Glomerular visceral epithelial cell (primary cell): ENCODE measurements around the gene ZNF683.
"Not testable (repeated sequence)": the region's sequence is repeated elsewhere in the genome, so short reads cannot be mapped to it uniquely, and the experiment has no call there.

ENCODE experiments used
- DNase-seq: peaks from one replicate; pipeline ENCODE4 v3.0.0-alpha.2; 2016; ENCODE audit errors: extremely low spot score

The ZNF683 gene

DNA sequence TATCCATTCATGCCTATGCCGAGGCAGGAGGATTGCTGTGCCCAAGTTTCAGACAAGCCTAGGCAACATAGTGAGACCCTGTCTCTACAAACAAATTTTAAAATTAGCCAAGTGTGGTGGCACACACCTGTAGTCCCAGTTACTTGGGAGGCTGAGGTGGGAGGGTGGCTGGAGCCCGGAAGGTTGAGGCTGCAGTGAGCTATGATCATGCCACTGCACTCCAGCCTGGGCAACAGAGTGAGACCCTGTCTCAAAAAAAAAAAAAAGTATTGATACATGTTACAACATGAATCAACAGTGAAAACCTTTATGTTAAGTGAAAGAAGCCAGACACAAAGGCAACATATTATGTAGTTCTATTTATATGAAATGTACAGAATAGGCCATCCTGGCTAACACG is 12.5 kb upstream of the ZNF683 start:
- DNase-seq = not testable (repeated sequence)

DNA sequence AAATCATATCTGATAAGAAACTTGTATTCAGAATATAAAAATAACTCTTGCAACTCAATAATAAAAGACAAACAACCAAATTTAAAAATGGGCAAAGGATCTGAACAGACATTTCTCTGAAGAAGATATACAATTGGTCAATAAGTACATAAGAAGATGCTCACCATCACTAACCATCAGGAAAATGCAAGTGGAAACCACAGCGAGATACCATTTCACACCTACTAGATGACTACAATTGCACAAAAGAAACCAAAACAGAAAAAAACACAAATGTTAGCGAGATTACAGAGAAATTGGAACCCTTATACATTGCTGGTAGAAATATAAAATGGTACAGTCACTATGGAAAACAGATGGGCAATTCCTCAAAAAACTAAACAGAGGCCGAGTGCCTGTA is 11.5 kb upstream of the ZNF683 start:
- DNase-seq = no peak

DNA sequence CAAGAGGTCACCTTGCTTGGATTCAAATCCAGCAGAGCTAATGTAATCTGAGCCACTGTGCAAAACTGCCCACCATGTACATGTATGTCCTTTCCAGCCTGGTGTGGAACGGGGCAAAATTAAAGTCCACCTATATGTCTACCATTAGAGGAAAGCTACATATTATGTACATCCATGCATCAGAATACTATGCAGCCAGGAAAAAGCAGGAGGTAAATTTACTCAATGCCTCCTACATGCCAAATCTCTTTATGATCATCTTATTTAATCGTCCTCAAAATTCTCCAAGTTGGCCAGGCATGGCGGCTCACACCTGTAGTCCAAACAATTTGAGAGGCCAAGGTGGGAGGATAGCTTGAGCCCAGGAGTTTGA is 6.3 kb upstream of the ZNF683 start:
- DNase-seq = no peak

DNA sequence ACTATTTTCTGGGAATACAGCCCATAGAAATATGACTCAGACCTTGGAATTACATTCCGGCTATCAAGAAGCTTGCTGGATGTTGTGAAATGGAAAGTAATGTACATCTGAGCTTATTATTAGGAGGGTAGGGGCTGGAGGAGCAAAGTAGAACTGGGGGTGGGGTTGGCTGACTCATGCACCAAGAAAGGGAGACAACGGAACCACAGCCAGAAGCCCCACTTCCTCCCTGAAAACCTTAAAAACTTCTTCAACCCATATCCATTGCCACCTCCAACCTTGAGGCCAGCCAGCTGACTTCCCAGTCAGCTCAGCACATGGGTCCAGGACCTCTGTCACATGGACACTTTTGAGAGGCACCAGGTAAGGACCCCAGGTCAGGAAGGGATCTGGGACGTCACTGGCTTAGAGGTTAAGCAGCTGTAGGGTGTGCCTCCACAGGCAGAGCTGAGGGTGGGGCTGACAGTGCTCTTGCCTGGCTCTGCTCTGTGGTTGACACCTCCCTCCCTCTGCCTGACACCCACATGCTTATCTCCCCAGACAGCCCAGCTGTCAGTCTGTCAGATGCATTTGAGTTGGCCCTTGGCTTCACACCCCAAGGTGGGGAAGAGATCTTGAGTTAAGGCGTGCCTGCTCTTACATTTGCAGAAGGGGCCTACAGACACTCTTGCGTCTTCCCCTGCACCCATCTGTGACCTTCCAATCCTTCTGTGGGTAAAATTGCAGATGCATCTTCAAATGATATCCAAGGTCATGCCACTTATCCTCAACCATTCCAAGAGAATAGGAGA is 5.7 kb upstream of the ZNF683 start:
- DNase-seq = peak; percentile 87

DNA sequence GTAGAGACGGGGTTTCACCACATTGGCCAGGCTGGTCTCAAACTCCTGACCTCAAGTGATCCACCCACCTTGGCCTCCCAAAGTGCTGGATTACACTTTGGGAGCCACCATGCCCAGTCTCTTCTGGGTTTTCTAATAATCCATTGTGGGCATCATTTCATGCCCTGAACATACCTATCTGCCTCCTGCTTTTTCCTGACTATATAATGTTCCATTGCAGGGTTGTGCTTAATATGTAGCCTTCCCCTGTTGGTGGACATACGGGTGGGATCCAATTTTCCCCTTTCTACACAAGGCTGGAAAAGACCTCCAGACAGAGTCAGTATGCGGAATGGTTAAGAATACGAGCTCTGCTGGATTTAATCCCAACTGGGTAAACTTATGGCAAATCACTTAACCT is 3.5 kb upstream of the ZNF683 start:
- no peak for DNase-seq

DNA sequence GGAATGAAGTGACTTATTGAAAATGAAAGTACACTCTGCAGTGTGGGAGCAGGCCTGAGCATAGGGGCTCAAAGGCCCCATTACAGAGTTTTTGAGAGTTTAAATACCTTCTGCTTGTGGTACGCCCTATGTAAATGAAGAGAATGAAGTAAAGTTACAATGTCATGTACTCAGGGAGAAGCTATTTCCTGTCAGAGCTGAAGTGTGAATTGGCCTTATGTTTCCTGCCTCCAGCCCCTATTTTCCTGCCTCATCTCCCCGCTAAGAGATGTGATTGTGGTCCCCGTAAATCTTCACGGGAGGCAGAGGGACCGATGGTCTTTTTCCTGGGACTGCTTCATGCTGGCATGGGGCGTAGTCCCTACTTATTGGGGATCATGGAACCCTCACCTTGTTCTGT is 2.5 kb upstream of the ZNF683 start:
- DNase-seq = no peak

DNA sequence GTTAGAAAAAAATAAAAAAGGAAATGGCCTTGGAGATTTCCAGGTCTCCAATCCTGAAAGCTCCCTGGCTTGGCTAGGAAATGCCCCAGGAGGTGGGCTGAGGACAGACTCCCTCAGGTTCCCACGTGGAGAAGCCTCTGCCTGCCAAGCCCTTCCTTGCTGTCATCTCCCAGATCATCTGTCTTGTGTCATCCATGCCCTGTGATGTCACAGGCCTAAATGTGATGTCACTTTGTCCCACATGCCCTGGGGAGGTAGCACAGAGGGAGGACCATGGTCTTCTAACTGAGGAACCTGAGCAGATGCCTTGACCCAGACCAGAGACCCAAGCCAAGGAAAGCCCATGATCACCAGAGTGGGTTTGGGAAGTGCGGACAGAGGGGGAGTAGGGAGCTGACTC is 1.8 kb upstream of the ZNF683 start:
- DNase-seq = not testable (repeated sequence)

DNA sequence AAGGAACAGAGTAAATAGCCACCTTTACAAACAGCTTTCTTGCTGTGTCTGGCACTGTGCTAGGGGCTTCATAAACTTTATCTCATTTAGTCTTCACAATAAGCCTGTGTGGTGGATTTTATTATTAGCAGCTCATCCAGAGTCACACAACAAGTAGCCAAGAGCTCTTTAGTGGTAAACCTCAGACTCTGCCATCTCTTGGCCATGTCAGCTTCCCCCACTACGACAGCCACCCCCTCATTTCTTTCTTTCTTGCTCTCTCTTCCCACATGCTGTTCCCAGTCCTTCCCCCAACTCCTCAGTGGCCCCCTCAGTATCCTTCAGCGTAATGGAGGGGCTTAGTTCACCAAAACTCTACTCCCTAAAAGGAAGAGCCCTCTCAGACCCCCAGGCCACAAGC is 1.2 kb upstream of the ZNF683 start:
- DNase-seq = no peak

DNA sequence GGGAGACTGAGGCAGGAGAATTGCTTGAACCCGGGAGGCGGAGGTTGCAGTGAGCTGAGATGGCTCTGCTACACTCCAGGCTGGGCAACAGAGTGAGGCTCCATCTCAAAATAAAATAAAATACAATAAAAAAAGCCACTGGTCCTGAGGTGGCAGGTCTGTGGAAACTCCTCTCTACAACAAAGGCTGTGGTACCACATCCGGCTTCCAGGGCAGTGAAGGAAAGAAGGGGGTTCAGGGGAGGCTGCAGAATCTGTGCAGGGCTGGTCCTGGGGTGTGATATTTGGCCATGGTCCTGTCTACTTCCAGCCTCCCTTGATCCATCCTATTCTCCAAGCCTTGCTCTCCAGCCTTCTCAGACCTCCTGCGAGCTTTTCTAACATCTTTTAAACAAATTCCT is 731 bp upstream of the ZNF683 start:
- DNase-seq = no peak

DNA sequence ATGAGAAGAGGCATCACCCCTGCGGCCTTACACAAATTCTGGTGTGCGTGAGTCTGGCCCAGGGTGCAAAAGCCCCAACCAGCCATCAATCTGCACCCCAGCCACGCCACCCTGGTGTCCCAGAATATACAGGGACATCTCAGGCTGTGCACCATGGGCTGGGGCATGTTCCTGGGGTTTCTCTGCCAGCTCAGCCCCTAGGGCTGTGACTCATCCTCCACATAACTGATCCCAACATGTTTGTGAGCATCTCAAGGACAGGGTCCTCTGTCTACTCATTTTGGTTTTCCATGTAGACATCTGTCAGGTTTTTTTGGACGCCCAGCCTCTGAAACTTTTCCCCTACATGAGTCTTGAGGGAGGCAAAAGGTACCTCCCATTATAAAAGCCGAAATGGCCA is 511 bp downstream of the ZNF683 start:
- DNase-seq = no peak

DNA sequence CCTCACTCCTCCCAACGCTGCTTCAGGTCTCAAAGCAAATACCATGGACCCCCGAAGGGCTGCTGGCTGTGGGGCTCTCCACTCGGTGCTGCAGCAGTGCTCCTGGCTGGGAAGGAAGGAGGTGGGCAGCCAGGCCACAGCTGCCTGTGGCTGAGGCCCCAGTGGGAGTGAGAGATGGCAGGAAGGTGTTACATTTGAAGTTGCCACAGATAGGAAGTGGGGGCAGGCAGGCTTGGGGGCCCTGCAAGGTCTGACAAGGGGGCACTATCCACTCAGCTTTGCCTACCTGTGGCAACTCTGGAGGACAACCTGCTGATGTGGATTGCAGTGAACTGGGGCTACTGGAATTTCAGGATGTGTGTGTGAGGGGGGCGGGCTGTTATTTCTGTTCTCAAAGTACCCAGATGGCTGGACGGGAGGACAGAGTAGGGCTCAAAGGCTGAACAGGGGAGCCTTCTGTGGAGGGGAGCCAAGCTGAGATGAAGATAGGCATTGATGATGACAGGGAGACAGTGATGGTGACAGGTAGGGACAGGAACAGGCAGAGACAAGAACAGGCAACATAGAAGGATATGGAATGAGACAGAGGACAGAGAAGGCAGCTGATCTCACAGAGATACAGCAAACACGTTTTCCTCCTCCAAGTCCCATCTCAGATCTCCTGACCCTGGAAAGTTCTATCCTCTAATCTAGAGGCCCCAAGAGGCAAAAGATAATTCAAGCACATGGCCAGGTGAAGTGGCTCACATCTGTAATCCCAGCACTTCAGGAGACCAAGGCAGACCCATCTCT is 1.8 kb downstream of the ZNF683 start:
- no peak for DNase-seq

DNA sequence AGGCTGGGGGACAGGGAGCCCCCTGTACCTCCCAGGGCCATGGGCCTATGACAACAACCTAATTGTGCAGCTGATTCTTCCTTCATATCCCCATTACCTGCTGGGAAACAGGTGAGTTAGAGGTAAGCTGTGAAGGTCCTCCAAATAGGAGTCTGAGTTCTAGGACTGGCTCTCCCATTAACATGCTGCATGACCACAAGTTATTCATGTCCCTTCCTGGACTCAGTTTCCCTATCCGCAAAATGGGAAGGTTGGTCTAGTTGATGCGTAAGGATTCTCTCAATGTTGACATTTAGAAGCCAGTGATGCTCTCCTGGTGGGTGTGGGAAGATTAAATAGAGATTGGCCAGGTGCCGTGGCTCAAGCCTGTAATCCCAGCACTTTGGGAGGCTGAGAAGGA is 4.1 kb downstream of the ZNF683 start:
- DNase-seq = no peak

DNA sequence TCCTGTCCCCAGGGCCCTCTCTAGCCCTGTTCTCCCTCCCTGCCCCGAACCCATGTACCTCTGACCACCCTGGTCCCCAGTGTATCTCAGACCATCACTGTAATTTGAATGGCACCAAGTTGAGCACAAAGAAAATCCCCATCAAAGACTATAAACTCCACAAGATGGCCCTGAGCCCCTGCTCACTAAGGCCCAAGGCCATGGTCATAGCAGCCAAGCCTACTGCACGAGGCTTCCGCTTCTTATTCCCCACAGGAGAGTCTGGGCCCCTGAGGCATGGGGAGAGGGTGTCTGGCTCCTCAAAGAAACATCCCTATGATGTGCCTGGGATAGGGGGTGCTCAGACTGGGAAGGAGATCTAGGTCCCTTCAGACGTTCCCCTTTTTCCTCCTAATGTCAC is 4.5 kb downstream of the ZNF683 start:
- no peak for DNase-seq

DNA sequence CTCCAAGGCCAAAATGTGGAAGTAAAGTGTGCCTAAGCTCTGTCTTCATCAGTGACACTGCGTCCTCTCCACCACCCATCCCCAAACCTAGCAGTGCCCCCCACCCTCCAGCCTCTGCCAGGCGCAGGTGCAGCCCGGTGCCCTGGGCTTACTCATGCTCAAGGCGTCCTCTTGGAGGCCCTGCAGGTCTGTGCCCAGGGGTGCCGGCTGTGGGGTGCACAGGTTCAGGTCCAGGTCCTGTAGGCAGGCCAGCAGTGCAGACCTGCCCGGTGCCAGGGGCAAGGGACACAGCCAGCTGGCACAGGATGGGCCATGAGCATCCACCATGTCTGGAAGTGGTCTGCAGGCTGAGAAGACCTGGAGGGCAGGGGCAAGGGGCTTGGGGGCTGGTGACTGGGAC is 5.1 kb downstream of the ZNF683 start:
- no peak for DNase-seq

DNA sequence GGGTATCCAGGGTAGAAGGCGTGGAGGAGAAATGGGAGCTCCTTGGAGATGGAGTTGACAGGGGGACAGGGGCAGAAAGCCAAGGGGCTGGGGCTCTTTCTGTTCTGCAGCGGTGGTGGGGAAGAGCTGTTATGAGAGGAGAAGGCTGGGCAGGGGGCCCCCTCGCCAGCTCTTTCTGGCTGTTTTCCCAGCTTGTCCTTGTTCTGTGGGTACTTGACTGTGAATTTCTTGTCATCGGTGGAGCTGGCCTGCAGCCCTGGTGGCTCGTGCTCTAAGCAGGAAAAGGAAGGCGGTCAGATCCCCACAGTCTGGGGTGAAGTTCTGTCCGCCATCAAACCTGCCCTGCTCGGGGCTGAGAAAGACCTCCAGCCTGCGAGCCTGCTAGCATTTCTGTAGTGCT is 7.6 kb downstream of the ZNF683 start:
- DNase-seq = no peak

DNA sequence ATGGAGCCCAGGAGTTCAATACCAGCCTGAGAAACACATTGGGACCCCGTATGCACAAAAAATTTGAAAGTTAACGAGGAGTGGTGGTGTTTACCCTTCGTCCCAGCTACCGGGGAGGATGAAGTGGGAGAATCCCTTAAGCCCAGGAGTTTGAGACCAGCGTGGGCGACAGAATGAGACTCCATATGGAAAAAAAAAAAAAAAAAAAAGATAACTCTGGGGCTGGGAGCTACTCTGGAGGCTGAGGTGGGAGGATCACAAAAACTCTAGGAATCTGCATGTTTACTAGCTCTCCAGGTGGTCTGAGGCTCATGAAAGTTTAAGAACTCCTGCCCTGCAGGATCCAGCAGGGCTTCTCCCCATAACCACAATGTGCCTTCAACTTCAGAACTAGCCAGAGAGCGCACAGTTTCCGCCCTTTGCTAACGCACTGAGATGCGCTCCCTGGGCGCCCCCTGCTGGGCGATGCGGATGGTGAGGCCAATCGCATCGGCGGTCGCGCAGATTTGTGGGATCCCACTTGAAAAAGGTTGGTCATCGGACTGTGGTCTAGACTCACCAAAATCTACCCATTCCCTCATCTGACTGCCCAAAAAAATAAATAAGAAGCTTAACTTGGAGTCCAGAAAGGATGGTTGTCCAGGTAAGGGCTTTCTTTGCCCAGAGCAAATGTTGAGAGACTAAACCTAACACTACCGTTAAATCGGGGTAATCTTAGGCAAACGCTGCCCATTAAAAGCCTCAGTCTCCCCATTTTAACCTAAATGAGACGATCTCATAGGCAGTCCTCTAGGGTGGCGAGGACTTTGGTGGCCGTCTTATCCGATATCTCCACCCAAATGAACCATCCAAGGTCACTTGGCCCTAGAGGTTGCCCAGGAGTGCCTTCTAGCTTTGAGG is 8.8 kb downstream of the ZNF683 start:
- DNase-seq = peak; percentile 64

DNA sequence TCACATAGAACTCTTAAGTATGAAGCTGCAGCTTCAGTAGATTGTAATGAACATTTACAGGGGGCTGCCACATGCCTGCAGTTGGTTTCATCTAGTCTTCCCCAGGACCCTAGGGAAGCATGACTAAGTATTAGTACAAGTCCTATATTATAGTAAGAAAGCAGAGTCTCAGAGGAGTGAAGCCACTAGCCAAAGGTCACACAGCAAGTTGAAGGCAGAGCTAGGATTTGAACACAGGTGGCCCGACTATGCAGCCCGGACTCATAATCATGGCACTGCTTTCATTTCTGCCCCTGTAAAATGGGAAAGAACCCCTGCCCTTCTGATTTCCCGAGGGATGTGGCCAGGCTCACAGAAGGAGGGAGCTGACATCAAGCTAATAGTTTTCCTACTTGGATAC is 10.2 kb downstream of the ZNF683 start:
- no peak for DNase-seq

DNA sequence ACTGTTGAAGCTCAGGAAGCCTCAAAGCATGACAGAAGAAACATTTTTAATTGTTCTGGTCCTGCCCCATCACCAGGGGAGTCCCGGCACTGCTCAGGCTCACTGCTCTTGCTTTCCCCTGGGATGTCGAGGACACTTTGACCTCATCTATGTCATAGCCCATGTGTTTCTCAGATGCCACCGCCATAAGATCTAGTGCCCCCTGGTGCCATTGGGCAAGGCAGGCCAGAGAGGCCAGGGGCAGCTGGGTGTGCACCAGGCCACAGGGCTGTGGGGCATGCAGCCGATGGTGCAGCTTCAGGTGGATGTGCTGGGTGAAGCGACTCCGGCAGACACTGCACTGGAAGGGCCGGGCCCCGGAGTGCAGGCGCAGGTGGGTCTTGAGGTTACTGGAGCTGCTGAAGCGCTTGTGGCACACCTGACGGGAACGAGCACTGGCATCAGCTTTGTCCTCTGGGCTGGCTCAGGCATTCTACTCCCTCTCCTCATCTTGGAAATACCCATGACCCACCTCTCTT is 10.9 kb downstream of the ZNF683 start:
- no peak for DNase-seq

DNA sequence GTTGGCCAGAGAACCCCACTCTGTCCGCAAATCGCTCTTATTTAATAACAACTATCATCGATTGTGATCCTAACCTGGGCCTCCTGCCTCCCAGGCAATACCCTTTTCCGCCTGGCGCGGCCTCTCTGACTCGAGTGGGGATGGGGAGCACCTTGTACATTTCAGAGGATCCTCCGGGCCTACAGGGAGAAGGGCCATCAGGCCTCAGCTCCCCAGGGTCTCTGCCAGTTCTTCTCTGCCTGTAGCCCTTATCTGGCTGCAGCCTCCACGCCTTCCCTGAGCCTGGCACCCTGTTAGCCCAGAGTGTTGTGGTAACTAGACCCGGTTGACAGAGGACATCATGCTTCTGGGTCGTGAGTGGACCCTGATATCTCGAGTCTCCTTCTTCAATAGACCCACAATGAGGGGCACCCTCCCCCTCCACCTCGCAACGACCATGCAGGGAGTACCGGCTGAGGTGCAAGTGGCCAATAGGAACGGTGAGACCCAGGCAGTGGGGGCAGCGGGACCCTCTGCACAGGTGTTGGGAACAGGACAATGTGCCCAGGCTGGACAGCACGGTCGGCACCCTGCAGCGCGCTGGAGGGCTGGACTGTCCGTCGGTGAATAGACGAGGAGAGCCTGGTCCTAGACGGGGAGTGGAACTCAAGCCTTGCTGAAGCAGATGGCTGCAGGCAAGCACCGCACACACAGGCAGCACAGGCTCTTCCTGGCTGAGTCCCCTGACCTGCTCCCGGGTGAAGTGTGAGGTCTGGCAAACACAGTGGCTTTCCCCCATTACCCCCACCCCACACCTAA is 11.5 kb downstream of the ZNF683 start:
- DNase-seq = no peak

DNA sequence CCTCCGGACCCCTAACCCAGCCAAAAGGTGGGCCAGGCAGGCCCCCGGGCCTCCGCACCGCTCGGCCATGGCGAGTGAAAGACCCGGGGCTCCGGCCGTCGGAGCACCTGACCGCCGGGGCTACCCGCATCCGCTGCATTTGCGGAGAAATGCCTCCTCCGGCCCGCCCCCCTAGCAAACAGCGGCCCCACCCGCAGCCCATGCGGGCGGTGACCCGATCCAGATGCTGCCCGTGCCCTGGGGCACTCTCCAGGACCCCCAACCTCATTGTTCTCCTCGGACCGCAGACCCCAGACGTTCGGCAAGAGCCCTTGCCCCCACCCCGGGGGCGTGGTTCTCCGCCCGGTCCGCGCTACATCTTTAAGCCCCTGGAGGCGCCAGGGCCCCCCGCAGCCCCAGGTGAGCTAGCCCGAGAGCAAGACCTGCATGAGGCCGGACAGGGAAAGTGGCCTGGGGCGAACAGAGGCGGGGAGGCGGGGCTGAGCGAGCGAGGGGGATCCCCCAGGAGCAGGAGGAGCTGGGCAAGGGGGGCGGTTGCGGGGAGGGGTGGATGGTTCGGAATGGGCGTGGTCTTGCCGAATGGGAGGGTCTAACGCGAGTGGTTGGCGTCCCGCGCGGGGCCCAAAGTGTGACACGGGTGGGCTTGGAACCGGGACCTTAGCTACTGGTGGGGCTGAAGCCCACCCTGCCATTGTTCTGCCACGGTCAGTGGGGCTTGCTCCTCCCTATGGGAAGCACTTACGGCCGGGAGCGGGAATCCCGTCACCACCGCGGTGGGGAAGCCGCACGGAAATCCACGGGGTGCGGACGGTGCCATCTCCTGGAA is 12.4 kb downstream of the ZNF683 start:
- DNase-seq = no peak
